Measurements from ENCODE around the gene FABP3. TPM values are rescaled to one million over a fixed set of nuclear protein-coding genes. Genes with fewer than 3 reads are reported as not detected.

Gene FABP3
- total and polyA plus RNA-seq, 2 of the 13 experiments (the other 11 are each of a cell fraction or from before 2014, with no cell fraction given) = 0.21 to 0.24 TPM

DNA sequence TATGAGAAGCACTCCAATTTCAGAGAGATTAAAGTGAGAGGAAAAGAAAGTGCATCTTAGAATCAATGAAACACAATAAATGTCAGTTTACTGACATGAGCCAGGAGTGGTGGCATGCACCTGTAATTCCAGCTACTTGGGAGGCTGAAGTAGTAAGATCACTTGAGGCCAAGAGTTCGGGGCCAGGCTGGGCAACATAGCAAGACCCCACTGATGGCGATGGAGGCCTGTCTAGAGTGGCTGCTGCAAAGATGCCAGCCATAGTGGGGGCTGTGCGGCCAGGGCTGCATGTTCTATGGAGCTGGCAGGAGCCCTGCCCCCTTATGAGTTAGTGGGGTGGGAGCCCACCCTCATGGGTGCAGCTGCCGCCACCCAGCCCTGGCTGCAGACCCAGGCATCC, 48.8 kb downstream of the FABP3 start:
- H3K9ac ChIP-seq (ENCODE audit: insufficient read depth, low read depth, low read length) = no peak overlapping the region
- intact Hi-C loops (cut with micrococcal nuclease; ENCODE audit: unreplicated experiment) (no loop called here), in situ Hi-C loops (cut with HindIII; ENCODE audit: extremely low pct_ligation_motif_present, low pct_unique_long_range_greater_than_20kb) (no loop called here)
- TF ChIP-seq ZNF121 (CRISPR knock-in tag; IDR thresholded peaks at IDR 0.05) = peak; percentile 83
- TF ChIP-seq ESRRA (CRISPR knock-in tag; IDR thresholded peaks at IDR 0.05; ENCODE audit: low read depth) = no peak
- H3K4me1 ChIP-seq (ENCODE audit: insufficient read depth, low read length) = no peaks in the 10 kb centered on the region
- no peak overlapping the region for H2AFZ ChIP-seq (ENCODE audit: low read length)
- H3K27me3 ChIP-seq (ENCODE audit: control insufficient read depth in 1 of 2, insufficient read depth in 2 of 2, low read length in 2 of 2) = no peaks in the 10 kb centered on the region
- 81% methylated on average over 2 of the region's 4 CpGs for WGBS (ENCODE audit: low lambda C conversion rate)
- DNase-seq (ENCODE audit: low spot score) (no peak), ATAC-seq (no peak), FAIRE-seq (no peak)
- POLR2A ChIA-PET = no interaction called here
- H3K4me2 ChIP-seq (ENCODE audit: low read depth, low read length) = no peak overlapping the region
- CTCF ChIA-PET (ENCODE audit: low intra/inter-chr PET ratio, low total read pairs) = no interaction called here
- no peak overlapping the region for H3K4me3 ChIP-seq (replicated peaks in 1 of 3; ENCODE audit: insufficient read depth in 1 of 3, low read depth in 2 of 3, low read length in 3 of 3)
- H3K27ac ChIP-seq (ENCODE audit: extremely low read length, insufficient read depth, low read length) = no peak overlapping the region
- H4K20me1 ChIP-seq (ENCODE audit: insufficient read depth, low read length) = no peaks in the 10 kb centered on the region
- H3K79me2 ChIP-seq (ENCODE audit: insufficient read depth, low read length) = no peaks in the 10 kb centered on the region
- peaks cover under 1 to 21% of the 10 kb centered on the region in 2 experiments; a peak in 4 of 5 replicates for H3K36me3 ChIP-seq (replicated peaks in 1 of 2; ENCODE audit: control insufficient read depth in 1 of 2, insufficient read depth in 2 of 2, low read length in 2 of 2)
- no peaks in the 10 kb centered on the region for H3K9me3 ChIP-seq (ENCODE audit: low read length)
- BruUV-seq (replicated peaks) = no TSS peak

GRCh38 chr1:31318146-31318545, 54.7 kb downstream of the FABP3 start:
- TF ChIP-seq ZNF770 (CRISPR knock-in tag; IDR thresholded peaks at IDR 0.05) (no peak), ZNF75D (CRISPR knock-in tag; IDR thresholded peaks at IDR 0.05; ENCODE audit: borderline replicate concordance) (no peak), GLI4 (CRISPR knock-in tag; IDR thresholded peaks at IDR 0.05; ENCODE audit: borderline replicate concordance) (no peak), XRCC5 (optimal IDR thresholded peaks at IDR 0.05; ENCODE audit: low read length) (no peak)
- TF ChIP-seq, protein P1, sequence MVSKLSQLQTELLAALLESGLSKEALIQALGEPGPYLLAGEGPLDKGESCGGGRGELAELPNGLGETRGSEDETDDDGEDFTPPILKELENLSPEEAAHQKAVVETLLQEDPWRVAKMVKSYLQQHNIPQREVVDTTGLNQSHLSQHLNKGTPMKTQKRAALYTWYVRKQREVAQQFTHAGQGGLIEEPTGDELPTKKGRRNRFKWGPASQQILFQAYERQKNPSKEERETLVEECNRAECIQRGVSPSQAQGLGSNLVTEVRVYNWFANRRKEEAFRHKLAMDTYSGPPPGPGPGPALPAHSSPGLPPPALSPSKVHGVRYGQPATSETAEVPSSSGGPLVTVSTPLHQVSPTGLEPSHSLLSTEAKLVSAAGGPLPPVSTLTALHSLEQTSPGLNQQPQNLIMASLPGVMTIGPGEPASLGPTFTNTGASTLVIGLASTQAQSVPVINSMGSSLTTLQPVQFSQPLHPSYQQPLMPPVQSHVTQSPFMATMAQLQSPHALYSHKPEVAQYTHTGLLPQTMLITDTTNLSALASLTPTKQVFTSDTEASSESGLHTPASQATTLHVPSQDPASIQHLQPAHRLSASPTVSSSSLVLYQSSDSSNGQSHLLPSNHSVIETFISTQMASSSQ (IDR thresholded peaks at IDR 0.05; ENCODE audit: low read depth) = peak; percentile 67
- TF ChIP-seq, protein P1 (CRISPR knock-in tag; IDR thresholded peaks at IDR 0.05; ENCODE audit: borderline replicate concordance) = no peak
- peak; percentile 21 for DNase-seq (ENCODE audit: low spot score)
- peaks cover 12% of the 10 kb centered on the region; the same call in 1 of the 2 replicates for H3K4me1 ChIP-seq (ENCODE audit: insufficient read depth, low read length)
- H2AFZ ChIP-seq (ENCODE audit: low read length) = no peak overlapping the region
- no peak overlapping the region for H3K4me3 ChIP-seq (replicated peaks in 1 of 3; ENCODE audit: insufficient read depth in 1 of 3, low read depth in 2 of 3, low read length in 3 of 3)
- H3K27ac ChIP-seq (ENCODE audit: extremely low read length, insufficient read depth, low read length) = no peak overlapping the region
- no peaks in the 10 kb centered on the region for H3K79me2 ChIP-seq (ENCODE audit: insufficient read depth, low read length)
- H3K36me3 ChIP-seq (replicated peaks in 1 of 2; ENCODE audit: control insufficient read depth in 1 of 2, insufficient read depth in 2 of 2, low read length in 2 of 2) = peaks cover 6 to 44% of the 10 kb centered on the region in 2 experiments; a peak in 4 of 5 replicates
- H4K20me1 ChIP-seq (ENCODE audit: insufficient read depth, low read length) = no peaks in the 10 kb centered on the region
- no peak for FAIRE-seq
- H3K9ac ChIP-seq (ENCODE audit: insufficient read depth, low read depth, low read length) = no peak overlapping the region
- ChIA-PET POLR2A (interaction anchor here (1.9 kb wide), 1 partner anchor 21 kb away, joined by 9 read pairs; the partner anchor contains the start of genes SNRNP40 and ZCCHC17), CTCF (ENCODE audit: low intra/inter-chr PET ratio, low total read pairs) (no interaction called here)
- no peaks in the 10 kb centered on the region for H3K27me3 ChIP-seq (ENCODE audit: control insufficient read depth in 1 of 2, insufficient read depth in 2 of 2, low read length in 2 of 2)
- ATAC-seq = no peak
- in situ Hi-C loops (cut with HindIII; ENCODE audit: extremely low pct_ligation_motif_present, low pct_unique_long_range_greater_than_20kb) (no loop called here), intact Hi-C loops (cut with micrococcal nuclease; ENCODE audit: unreplicated experiment) (no loop called here)
- H3K9me3 ChIP-seq (ENCODE audit: low read length) = no peaks in the 10 kb centered on the region
- 43% methylated on average over 1 of the region's 1 CpG for WGBS (ENCODE audit: low lambda C conversion rate)
- no peak overlapping the region for H3K4me2 ChIP-seq (ENCODE audit: low read depth, low read length)
- no TSS peak for BruUV-seq (replicated peaks)
